T-helper 22 cell (primary cell): ENCODE measurements around the gene GPC5.

Experiments
- DNase-seq: peaks from one replicate; pipeline ENCODE4 v3.0.0-alpha.2; 2020; ENCODE audit warnings: low read depth

The GPC5 gene

GRCh38 chr13:91721413-91721812 lies 323.0 kb downstream of the GPC5 start:
- DNase-seq, result no peak

GRCh38 chr13:91722267-91722884 lies 324.0 kb downstream of the GPC5 start:
- DNase-seq, result no peak

- DNase-seq, result no peak
Observed at GRCh38 chr13:91724591-91724990, 326.2 kb downstream of the GPC5 start.

GRCh38 chr13:91725646-91726045 lies 327.2 kb downstream of the GPC5 start:
- no peak for DNase-seq

GRCh38 chr13:91726671-91727070 lies 328.2 kb downstream of the GPC5 start:
- no peak for DNase-seq

GRCh38 chr13:91729859-91730258 lies 331.4 kb downstream of the GPC5 start:
- no peak for DNase-seq

GRCh38 chr13:91739751-91740150 lies 341.3 kb downstream of the GPC5 start:
- no peak for DNase-seq

- DNase-seq, result no peak
Observed at GRCh38 chr13:91740756-91741155, 342.3 kb downstream of the GPC5 start.

GRCh38 chr13:91741925-91742324 lies 343.5 kb downstream of the GPC5 start:
- no peak for DNase-seq

GRCh38 chr13:91744284-91744683 lies 345.9 kb downstream of the GPC5 start:
- DNase-seq, result no peak

- DNase-seq, result no peak
Observed at GRCh38 chr13:91745967-91746366, 347.5 kb downstream of the GPC5 start.

- no peak for DNase-seq
Observed at GRCh38 chr13:91747186-91747585, 348.8 kb downstream of the GPC5 start.

- no peak for DNase-seq
Observed at GRCh38 chr13:91748416-91749089, 350.1 kb downstream of the GPC5 start.

GRCh38 chr13:91758724-91759123 lies 360.3 kb downstream of the GPC5 start:
- DNase-seq, result no peak

- no peak for DNase-seq
Observed at GRCh38 chr13:91762957-91763356, 364.5 kb downstream of the GPC5 start.

- no peak for DNase-seq
Observed at GRCh38 chr13:91764527-91764926, 366.1 kb downstream of the GPC5 start.

- no peak for DNase-seq
Observed at GRCh38 chr13:91767651-91768050, 369.2 kb downstream of the GPC5 start.

- DNase-seq, result no peak
Observed at GRCh38 chr13:91768746-91769145, 370.3 kb downstream of the GPC5 start.

GRCh38 chr13:91771229-91771628 lies 372.8 kb downstream of the GPC5 start:
- DNase-seq, result no peak

- no peak for DNase-seq
Observed at GRCh38 chr13:91773591-91774227, 375.3 kb downstream of the GPC5 start.

- DNase-seq, result no peak
Observed at GRCh38 chr13:91774397-91774796, 376.0 kb downstream of the GPC5 start.

- no peak for DNase-seq
Observed at GRCh38 chr13:91776611-91777193, 378.3 kb downstream of the GPC5 start.

GRCh38 chr13:91778123-91778522 lies 379.7 kb downstream of the GPC5 start:
- no peak for DNase-seq
